HepG2 (cell line): ENCODE results near the gene HTR1D. TPM values are rescaled to one million over a fixed set of nuclear protein-coding genes. Genes with fewer than 3 reads are reported as not detected.

Source experiments
- CBX5 ChIP-seq: sonication (generic); formaldehyde crosslinking; IDR thresholded peaks from 2 replicates; pipeline ENCODE4 v1.4.0; 2020; ENCODE audit warnings: missing genetic modification reagents, borderline replicate concordance
- HCFC1 ChIP-seq: fragments of 150-350 bp; IDR thresholded peaks from 2 replicates; pipeline ENCODE4 v1.6.1; 2014; ENCODE audit warnings: low read depth, low read length
- HMG20B ChIP-seq: conservative IDR thresholded peaks from 2 replicates; pipeline ENCODE4 v1.6.1; 2016; ENCODE audit warnings: missing genetic modification reagents, missing compliant biosample characterization
- HNRNPLL ChIP-seq: fragments of 200-400 bp; formaldehyde crosslinking; IDR thresholded peaks from 2 replicates; pipeline ENCODE4 v1.6.1; 2017; ENCODE audit warnings: mild to moderate bottlenecking, low read depth, low read length; ENCODE audit not compliant: poor library complexity, severe bottlenecking
- KLF16 ChIP-seq, 2 experiments: sonication (generic) in 1 of 2; formaldehyde crosslinking in 1 of 2; IDR thresholded peaks; 2 replicates each; pipeline versions ENCODE4 v1.6.1 to v1.8.0; 2016 to 2023; ENCODE audit warnings: missing genetic modification reagents in 2 of 2, missing compliant biosample characterization in 1 of 2
- KLF9 ChIP-seq: IDR thresholded peaks from 2 replicates; pipeline ENCODE4 v1.6.1; 2016; ENCODE audit warnings: low read depth
- MXD3 ChIP-seq: IDR thresholded peaks from 2 replicates; pipeline ENCODE4 v1.6.1; 2016; ENCODE audit warnings: mild to moderate bottlenecking, missing biosample characterization, missing genetic modification reagents
- NCOA5 ChIP-seq: sonication (generic); formaldehyde crosslinking; IDR thresholded peaks from 2 replicates; pipeline ENCODE4 v1.4.0; 2020; ENCODE audit warnings: missing genetic modification reagents
- NR1H2 ChIP-seq: sonication (generic); formaldehyde crosslinking; IDR thresholded peaks from 2 replicates; pipeline ENCODE4 v1.8.1; 2022; ENCODE audit warnings: low read depth, missing genetic modification reagents, borderline replicate concordance
- RAD21 ChIP-seq: fragments of 450-650 bp; formaldehyde crosslinking; IDR thresholded peaks from 2 replicates; pipeline ENCODE4 v1.5.0; 2020; ENCODE audit warnings: mild to moderate bottlenecking
- SMAD3 ChIP-seq: sonication (generic); formaldehyde crosslinking; IDR thresholded peaks from 2 replicates; pipeline ENCODE4 v1.4.0; 2020; ENCODE audit warnings: missing genetic modification reagents
- SOX5 ChIP-seq: IDR thresholded peaks from 2 replicates; pipeline ENCODE4 v1.6.1; 2016; ENCODE audit warnings: borderline replicate concordance
- SRSF1 ChIP-seq: fragments of 200-400 bp; formaldehyde crosslinking; optimal IDR thresholded peaks from 2 replicates; pipeline ENCODE3; 2017; ENCODE audit warnings: mild to moderate bottlenecking, low read depth, low read length, moderate library complexity
- TCF7L2 ChIP-seq: IDR thresholded peaks from 2 replicates; pipeline ENCODE4 v1.6.1; 2011; ENCODE audit warnings: mild to moderate bottlenecking, low read depth, low read length, moderate library complexity
- ZGPAT ChIP-seq: IDR thresholded peaks from 2 replicates; pipeline ENCODE4 v1.6.1; 2016; ENCODE audit warnings: mild to moderate bottlenecking
- ZMYM4 ChIP-seq: sonication (generic); formaldehyde crosslinking; IDR thresholded peaks from 2 replicates; pipeline ENCODE4 v1.8.1; 2023; ENCODE audit warnings: mild to moderate bottlenecking, missing genetic modification reagents
- ZNF354B ChIP-seq: sonication (generic); formaldehyde crosslinking; IDR thresholded peaks from 2 replicates; pipeline ENCODE4 v1.8.0; 2022; ENCODE audit warnings: mild to moderate bottlenecking, missing genetic modification reagents
- ZNF567 ChIP-seq: sonication (generic); formaldehyde crosslinking; IDR thresholded peaks from 2 replicates; pipeline ENCODE4 v1.8.1; 2023; ENCODE audit warnings: mild to moderate bottlenecking, missing genetic modification reagents, borderline replicate concordance
- ZNF768 ChIP-seq: sonication (generic); formaldehyde crosslinking; IDR thresholded peaks from 2 replicates; pipeline ENCODE4 v1.4.0; 2020; ENCODE audit warnings: missing genetic modification reagents
- ZNF780A ChIP-seq: sonication (generic); formaldehyde crosslinking; IDR thresholded peaks from 2 replicates; pipeline ENCODE4 v1.8.0; 2022; ENCODE audit warnings: mild to moderate bottlenecking, missing genetic modification reagents, moderate library complexity
- ZNF883 ChIP-seq: sonication (generic); formaldehyde crosslinking; IDR thresholded peaks from 2 replicates; pipeline ENCODE4 v1.5.1; 2020; ENCODE audit warnings: mild to moderate bottlenecking, missing genetic modification reagents; ENCODE audit errors: not compliant biosample characterization
- polyA plus RNA-seq, 8 experiments: library from polyadenylated mRNA; depleted of rRNA in 3 of 8; stranded (reverse) in 7 of 8; unstranded in 1 of 8; fragments of >200 nt; fragmentation: Illumina TruSeq in 4 of 8; extraction: Trizol in 4 of 8; gene quantifications; 2 replicates each; pipeline versions ENCODE4 v1.2.1 to v1.2.3, GENCODE V29; 2011 to 2016; ENCODE audit warnings: low read depth in 4 of 8, missing spikeins in 1 of 8, mixed read lengths in 1 of 8; ENCODE audit not compliant: insufficient read depth in 1 of 8
- total RNA-seq, 5 experiments: library from RNA; depleted of rRNA; stranded (reverse); fragments of >200 nt; fragmentation: Illumina TruSeq; extraction: Trizol; gene quantifications; 2 replicates each; pipeline ENCODE4 v1.2.3, GENCODE V29; 2016; ENCODE audit warnings: low read depth in 1 of 5
- TF ChIP-seq, protein P1 (sequence below): sonication (generic); formaldehyde crosslinking; IDR thresholded peaks from 2 replicates; pipeline ENCODE4 v1.5.1; 2020; ENCODE audit warnings: mild to moderate bottlenecking, missing genetic modification reagents, moderate library complexity
- TF ChIP-seq, protein P2 (sequence below): sonication (generic); formaldehyde crosslinking; IDR thresholded peaks from 2 replicates; pipeline ENCODE4 v1.5.1; 2020; ENCODE audit warnings: mild to moderate bottlenecking, missing genetic modification reagents, moderate library complexity

HTR1D gene
- total and polyA plus RNA-seq, 2 of the 13 experiments (the other 11 are each of a cell fraction or from before 2014, with no cell fraction given): 0.04 to 0.07 TPM

DNA sequence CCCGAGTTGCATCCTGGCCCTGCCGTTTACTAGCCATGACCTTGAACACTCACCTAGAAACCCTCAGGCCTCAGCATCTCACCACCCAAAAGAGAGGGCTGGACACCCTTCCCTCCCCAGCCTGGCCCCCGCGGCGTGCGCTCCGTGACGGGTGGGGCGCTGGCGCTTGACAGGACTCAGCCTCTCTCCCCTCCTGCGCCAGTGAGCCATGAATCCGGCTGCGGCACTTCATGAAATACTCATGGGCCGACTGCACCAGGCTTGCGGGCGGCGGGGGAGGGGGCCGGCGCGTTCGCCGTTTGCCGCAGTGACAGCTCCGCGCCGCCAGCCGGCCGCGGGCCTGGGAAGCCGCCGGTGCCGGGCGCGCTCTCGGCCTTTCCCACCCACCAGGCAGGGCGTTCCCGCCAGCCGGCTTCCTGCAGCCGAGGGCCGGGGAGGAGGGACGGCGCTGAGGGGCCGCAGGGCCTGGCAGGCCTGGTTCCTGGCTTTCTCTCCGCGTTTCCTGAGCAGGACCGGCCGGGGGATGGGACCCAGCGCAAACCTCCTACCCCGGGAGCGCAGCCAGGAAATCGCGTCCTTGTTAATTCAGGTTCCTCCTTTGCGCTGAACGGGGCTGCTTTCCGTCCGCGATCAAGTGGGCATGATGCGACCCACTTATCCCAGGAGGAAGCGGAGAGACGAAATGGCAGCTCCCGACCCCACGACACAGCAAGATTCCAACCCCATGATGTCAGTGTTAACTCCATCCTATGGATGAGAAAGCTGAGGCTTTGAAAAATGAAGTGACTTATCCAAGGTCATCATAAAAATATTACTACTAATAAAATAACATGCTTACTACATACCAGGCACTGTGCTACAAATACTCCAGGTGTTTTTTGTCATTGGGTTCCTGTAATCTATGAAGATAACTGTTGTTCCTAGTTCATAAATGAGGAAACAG is 39.6 kb downstream of the HTR1D start (continued):
- TF ChIP-seq RAD21 (peak; percentile 56), ZNF354B (CRISPR knock-in tag) (peak; percentile 60; the same call in 1 of the 2 replicates), HMG20B (CRISPR knock-in tag) (no peak), KLF16 (CRISPR knock-in tag; IDR thresholded peaks at IDR 0.05) (0 out of 4 replicates have a peak, but pooled peaks of 1 of the 2 experiments have one; percentile 22), ZNF780A (CRISPR knock-in tag) (no peak), HNRNPLL (peak; percentile 72), ZMYM4 (CRISPR knock-in tag) (peak; percentile 60; the same call in 1 of the 2 replicates), CBX5 (0 out of 2 replicates have a peak, but pooled peaks have one; percentile 8), NCOA5 (no peak), ZNF883 (peak; percentile 89), ZNF567 (CRISPR knock-in tag) (no peak), KLF9 (CRISPR knock-in tag) (no peak), NR1H2 (no peak), ZNF768 (peak; percentile 52; the same call in 1 of the 2 replicates), SRSF1 (peak; percentile 52), ZGPAT (CRISPR knock-in tag) (no peak), TCF7L2 (no peak), HCFC1 (no peak), SMAD3 (CRISPR knock-in tag) (no peak), MXD3 (peak; percentile 49; the same call in 1 of the 2 replicates), SOX5 (CRISPR knock-in tag) (no peak)
- TF ChIP-seq, protein P1, sequence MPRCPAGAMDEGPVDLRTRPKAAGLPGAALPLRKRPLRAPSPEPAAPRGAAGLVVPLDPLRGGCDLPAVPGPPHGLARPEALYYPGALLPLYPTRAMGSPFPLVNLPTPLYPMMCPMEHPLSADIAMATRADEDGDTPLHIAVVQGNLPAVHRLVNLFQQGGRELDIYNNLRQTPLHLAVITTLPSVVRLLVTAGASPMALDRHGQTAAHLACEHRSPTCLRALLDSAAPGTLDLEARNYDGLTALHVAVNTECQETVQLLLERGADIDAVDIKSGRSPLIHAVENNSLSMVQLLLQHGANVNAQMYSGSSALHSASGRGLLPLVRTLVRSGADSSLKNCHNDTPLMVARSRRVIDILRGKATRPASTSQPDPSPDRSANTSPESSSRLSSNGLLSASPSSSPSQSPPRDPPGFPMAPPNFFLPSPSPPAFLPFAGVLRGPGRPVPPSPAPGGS (CRISPR knock-in tag): peak; percentile 84
- TF ChIP-seq, protein P2, sequence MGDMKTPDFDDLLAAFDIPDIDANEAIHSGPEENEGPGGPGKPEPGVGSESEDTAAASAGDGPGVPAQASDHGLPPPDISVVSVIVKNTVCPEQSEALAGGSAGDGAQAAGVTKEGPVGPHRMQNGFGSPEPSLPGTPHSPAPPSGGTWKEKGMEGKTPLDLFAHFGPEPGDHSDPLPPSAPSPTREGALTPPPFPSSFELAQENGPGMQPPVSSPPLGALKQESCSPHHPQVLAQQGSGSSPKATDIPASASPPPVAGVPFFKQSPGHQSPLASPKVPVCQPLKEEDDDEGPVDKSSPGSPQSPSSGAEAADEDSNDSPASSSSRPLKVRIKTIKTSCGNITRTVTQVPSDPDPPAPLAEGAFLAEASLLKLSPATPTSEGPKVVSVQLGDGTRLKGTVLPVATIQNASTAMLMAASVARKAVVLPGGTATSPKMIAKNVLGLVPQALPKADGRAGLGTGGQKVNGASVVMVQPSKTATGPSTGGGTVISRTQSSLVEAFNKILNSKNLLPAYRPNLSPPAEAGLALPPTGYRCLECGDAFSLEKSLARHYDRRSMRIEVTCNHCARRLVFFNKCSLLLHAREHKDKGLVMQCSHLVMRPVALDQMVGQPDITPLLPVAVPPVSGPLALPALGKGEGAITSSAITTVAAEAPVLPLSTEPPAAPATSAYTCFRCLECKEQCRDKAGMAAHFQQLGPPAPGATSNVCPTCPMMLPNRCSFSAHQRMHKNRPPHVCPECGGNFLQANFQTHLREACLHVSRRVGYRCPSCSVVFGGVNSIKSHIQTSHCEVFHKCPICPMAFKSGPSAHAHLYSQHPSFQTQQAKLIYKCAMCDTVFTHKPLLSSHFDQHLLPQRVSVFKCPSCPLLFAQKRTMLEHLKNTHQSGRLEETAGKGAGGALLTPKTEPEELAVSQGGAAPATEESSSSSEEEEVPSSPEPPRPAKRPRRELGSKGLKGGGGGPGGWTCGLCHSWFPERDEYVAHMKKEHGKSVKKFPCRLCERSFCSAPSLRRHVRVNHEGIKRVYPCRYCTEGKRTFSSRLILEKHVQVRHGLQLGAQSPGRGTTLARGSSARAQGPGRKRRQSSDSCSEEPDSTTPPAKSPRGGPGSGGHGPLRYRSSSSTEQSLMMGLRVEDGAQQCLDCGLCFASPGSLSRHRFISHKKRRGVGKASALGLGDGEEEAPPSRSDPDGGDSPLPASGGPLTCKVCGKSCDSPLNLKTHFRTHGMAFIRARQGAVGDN (CRISPR knock-in tag): peak; percentile 93
